GM18511 (cell line): ENCODE data around the gene AP3S2.
"Not testable (repeated sequence)": the region's sequence is repeated elsewhere in the genome, so short reads cannot be mapped to it uniquely, and the experiment has no call there.

Experiments used
- ATAC-seq: cut with Tn5 transposase; IDR thresholded peaks from one replicate; pipeline ENCODE4 v1.9.1; 2021; ENCODE audit warnings: mild to moderate bottlenecking, moderate library complexity; ENCODE audit not compliant: unreplicated experiment

AP3S2 gene

DNA sequence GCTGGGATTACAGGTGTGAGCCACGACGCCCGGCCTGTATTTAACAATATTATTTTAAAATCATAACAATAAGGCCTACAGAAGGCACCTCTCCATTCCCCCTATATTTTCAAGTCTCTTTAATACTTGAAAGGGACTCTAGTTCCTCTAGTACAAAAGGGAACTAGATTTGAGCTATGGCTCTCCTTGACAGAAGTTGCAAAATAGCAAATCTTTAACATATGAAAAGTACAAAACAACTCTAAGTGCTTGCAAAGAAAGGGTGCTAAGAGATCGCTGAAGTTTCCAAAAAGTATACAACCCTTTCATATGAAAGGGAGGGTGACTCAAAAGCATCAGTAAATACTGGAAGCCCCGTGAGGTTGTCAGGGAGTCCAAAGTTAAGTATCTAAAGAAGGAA, 23.8 kb downstream of the AP3S2 start:
- ATAC-seq = no peak

DNA sequence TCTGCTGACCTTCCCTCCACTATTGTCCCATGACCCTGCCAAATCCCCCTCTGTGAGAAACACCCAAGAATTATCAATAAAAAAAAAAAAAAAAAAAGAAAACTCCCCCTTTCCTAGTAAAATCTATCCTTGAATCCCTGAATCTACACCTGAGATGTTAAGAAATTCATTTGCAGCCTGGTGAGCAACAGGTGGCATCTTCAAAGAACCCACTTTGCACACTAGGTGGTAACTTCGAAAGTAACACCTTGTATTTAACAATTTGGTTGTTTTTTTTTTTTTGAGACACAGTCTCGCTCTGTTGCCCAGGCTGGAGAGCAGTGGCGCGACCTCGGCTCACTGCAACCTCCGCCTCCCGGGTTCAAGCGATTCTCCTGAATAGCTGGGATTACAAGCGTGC, 24.3 kb downstream of the AP3S2 start:
- ATAC-seq = not testable (repeated sequence)

DNA sequence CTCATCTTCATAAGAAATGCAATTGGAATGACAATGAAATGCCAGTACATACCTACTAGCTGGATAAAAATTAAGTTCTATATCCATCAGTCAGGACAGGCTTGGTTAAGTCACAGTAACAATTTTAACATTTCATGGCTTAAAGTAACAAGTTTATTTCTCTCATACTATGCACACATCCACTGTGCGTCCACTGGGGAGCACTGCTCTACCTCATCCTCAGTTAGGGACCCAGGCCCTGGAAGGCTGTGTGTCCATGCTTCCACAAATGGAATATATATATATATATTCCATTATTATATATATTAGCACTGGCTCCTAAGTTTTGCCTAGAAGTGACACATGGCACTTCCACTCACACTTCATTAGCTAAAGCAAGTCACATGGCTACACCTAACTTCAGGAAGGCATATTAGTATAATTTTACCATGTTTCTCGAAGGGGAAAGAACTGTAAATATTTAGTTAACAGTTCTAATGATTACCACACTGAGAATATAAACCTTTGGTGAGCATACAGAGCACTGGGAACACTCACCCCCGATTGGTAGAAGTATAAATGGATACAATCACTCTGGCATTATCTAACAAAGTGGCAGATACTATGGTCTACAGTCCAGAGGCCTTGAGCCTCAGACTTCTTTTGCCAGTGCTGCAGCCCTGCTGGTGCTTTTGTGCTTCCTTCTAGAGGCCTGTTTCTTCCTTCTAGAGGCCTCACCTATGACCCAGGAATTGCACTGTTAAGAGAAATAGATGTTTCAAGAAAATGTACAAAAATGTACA, 28.6 kb downstream of the AP3S2 start:
- no peak for ATAC-seq

DNA sequence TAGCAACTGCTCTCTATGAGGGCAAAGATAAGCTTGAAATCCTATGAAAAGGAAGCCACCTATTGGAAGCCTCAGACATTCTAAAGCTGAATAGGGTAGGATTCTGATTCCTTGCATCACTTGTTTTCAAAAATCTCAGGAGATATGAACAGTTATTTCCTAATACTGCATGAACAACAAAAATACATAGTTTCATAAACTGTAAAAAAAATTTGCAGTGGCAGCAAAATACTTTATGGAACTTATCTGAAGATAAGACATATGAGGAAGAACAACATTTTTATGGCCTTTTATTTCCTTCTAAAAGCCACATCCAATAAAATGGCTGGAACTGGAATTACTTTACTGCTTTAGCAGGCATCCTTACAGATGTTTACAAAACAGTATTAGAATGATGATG, 29.9 kb downstream of the AP3S2 start:
- ATAC-seq = no peak

DNA sequence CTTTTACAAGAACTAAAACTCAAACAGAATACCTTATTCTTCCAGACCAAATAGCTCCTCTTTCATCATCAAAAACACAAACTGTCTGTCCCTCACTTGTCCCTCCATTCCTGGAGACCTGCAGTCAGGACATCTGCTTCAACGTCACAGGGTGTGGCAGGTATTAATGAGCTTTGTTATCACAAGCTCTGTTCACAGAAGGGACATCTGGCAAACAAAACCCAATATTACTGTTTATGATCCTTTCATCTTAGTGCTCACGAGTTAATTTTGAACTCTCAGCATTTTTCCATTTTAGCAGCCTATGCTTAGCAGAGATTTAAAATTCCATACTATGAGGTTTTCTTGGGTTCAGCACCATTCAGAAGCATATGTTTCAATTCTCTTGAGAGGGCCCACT, 32.9 kb downstream of the AP3S2 start:
- ATAC-seq = no peak

DNA sequence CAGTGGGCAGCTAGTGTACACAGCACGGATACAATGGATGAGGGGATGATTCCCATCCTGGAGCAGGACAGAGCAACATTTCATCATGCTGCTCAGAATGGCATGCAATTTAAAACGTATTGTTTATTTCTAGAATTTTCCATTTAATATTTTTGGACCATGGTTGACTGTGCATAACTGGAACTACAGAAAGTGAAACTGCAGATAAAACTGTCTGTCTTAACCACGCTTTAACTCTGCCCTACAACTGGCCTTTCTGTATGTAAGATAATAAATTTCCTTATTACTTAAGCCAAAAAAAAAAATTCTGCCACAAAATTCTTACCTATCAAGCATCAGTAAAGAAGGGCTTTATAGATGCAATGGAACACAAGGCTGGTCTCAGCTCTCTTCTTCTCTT, 33.4 kb downstream of the AP3S2 start:
- ATAC-seq = no peak

DNA sequence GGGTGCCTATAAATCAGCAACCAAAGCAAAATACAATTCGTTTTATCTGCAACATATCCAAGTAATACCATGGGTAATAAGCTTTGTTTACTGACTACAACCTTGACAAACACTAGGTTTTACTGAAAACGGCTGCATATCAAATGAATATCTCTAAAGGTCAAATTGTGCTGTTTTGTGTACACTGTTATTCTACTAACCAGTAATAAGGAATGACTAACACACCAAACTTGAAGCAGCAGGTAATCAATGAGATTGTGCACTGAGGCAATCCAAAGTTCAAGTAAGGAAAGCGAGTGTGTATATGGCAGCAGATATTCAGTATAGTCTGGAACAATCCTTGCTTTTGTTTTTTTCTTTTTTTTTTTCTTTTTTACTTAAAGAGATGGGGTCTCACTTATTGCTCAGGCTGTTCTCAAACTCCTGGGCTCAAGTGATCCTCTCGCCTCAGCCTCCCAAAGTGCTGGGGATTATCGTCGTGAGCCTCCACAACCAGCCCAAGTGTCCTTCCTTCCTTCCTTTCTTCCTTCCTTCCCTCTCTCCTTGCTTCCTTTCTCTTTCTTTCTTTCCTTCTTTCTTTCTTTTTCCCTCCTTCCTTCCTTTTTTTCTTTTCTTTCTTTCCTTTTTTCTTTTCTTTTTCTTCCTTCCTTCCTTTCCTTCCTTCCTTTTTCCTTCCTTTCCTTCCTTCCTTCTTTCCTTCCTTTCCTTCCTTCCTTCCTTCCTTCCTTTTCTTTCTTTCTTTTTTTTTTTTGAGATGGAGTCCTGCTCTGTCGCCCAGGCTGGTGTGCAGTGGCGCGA, 34.9 kb downstream of the AP3S2 start:
- no peak for ATAC-seq

DNA sequence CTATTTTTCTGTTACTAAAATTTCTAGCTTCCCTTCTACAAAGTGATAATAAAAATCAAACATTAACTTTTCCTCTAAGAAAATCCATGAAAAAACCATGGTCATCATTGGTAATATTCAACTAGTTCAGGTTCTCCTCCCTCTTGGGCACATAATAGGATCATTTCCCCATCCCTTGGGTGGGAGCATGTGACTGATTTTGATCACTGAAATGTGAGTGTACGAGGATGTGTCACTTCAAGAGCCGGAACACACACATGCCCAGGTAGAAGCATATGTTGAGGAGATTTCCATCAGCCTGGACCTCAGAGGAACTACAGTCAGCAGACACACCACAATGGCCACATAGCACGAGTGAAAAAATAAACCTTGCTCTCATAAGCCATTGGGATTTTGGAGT, 36.1 kb downstream of the AP3S2 start:
- no peak for ATAC-seq

DNA sequence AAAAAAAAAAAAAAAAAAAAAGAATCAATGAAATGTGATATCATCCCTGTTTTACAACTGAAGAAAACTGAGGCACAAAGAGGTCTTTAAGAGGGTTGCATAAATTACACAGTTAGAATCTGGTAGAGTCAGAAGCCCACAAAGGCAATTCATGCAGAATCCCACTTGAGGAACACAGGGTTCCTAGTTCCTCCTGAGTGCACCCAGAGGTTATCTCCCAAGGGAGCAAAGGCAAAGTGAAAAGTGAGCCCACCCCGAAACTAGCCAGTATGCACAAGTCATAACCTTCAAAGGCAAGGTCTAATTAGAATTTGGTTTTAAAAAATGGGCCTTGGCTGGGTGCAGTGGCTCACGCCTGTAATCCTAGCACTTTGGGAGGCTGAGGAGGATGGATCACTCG, 37.8 kb downstream of the AP3S2 start:
- no peak for ATAC-seq

DNA sequence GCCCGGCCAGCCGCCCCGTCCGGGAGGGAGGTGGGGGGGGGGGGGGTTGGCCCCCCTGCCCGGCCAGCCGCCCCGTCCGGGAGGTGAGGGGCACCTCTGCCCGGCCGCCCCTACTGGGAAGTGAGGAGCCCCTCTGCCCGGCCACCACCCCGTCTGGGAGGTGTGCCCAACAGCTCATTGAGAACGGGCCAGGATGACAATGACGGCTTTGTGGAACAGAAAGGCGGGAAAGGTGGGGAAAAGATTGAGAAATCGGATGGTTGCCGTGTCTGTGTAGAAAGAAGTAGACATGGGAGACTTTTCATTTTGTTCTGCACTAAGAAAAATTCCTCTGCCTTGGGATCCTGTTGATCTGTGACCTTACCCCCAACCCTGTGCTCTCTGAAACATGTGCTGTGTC, 38.9 kb downstream of the AP3S2 start:
- ATAC-seq = not testable (repeated sequence)

DNA sequence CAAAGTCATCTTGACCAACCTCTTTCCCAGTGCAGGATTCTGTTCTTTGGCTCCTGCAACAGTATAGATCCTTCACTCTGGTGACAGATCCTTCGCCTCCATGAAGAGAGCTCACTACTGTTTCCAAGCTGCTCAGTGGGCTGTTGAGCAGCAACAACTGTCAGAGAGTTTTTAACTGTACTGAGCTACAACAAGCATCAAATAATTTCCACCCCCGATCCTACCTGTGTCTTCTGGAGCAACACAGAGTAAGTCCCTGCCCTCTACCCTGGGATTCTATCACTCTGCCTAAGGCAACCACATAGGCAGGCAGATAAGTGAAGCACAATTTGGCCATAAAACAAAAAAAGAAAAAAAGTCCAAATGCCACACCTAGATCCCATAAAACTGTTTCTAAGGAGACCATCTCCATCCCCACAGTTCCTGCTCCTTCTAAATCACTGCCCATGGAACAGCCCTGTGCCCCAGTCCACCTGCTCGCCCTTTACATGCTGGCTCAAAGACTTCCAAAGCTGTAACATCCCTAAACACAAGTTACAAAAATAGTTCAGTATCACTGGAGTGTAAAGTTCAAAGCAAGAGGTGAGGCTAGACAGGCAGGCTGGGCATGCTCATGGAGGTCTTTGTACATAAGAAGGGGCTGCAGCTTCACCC, 41.3 kb downstream of the AP3S2 start:
- no peak for ATAC-seq

DNA sequence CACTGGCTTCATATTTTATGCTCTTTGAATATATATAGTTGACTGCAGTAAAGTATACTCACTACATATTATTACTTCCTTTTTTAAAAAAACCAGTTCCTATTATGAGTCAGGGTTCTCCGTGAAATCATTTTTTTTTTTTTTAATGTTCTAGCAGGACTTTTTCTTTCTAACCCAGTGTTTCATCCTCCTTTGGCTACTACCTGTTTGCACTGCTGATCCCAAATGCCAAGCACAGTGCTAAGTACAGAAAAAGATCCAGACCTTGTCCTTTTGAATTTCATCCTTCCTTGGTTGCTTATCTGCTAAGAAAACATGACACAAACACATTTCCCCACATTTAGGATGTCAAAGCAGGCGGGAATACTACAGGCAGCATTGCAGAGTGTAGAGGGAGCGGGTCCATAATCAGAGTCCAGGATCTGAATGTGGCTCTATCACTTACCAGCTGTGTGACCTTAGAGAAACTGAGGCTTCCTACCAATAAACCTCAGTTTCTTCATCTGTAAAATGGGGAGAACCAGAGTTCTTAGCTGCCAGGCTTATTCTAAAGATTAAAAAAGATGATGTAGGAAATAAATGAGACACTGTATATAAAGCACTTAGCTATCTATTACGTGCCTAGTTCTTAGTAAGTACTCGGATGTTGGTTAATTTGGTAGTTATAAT, 42.0 kb downstream of the AP3S2 start:
- ATAC-seq = peak; percentile 82

DNA sequence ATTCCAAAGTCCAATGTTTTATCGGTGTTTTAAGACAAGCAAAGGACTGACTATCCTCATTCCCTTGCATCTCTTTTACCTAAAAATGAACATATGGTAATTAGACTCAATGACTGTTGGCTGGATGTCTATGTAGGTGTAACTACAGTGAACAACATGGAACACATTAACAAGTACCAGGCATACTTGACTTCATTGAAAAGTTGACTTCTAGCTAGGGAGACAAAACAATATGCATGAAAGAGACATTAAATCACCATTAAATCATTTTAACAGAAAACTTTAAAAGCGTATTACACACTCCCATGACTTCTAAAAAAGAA, 44.9 kb downstream of the AP3S2 start:
- ATAC-seq = no peak

DNA sequence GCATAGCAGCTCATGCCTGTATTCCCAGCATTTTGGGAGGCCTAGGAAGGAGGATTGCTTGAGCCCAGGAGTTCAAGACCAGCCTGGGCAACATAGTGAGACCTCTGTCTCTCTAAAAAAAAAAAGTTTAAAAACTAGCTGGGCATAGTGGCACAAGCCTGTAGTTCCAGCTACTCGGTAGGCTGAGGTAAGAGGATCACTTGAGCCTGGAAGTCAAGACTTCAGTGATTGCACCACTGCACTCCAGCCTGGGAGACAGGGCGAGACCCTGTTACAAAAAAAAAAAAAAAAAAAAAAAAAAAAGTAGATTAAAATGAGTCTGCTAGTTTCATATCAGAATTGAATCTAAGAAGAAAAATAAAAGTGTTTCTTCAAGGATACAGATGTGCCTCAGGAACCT, 46.7 kb downstream of the AP3S2 start:
- ATAC-seq = no peak

DNA sequence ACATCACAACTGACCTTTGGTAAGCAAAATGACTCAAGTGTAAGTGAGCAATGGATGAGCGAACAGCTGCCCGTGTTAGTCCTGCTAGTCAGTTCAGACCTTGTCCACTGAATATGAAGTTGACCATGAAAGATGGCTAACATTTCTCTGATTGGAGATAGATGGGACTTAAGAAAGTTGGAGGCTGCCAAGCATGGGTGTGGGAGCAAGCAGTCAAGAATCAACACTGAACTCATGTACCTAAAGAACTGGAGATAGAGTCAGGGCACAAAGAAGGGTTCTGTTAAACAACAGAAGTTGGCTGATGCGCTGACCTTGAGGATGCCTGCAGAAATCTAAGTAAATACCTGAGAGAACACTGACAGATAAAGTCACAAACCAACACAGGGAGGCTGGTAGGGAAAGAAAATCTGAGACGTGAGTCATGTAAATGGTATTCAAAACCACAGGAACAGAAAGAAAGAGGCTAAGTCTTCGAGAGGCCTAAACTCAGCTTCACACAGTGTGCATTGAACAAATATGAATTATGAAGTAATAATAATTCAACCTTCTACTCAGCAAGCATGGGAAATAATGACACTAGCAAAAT, 48.4 kb downstream of the AP3S2 start:
- ATAC-seq = no peak

DNA sequence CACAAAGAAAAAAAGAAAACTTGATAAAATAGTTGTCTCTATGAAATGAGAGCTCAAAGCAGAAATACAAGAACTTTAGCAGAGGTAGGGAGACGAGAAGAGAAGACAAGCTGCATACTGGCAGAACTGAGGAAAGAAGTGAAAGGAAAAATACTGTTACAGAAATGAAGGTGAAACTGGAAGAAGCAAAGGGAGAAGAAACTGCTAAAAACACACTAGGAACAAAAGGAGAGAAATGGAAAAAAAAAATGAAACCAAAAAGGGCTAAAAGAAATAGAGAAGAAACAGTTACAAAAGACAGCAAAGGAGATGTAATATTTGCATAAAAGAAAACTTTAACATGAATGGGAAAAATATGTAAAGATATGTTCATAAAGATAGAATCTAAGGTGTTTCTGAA, 51.8 kb downstream of the AP3S2 start:
- ATAC-seq = no peak

DNA sequence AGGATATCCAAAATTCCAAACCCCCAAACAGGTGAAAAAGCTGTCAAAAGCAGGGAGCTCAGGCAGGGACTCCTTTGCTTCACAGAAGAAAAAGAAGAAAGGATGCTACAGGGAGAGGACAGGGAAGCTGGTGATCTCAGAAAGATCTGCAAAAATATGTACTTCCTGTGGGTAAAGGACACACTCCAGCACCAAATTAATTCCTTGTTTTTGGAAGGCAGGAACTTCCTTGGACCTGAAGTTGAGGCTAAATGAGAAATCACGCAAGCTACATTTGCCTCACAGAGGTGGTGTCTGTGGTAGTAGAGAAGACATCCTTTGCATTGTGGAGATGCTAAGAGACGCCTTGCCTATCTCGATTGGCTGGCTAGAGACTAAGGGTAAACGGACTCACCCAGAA, 52.5 kb downstream of the AP3S2 start:
- no peak for ATAC-seq

DNA sequence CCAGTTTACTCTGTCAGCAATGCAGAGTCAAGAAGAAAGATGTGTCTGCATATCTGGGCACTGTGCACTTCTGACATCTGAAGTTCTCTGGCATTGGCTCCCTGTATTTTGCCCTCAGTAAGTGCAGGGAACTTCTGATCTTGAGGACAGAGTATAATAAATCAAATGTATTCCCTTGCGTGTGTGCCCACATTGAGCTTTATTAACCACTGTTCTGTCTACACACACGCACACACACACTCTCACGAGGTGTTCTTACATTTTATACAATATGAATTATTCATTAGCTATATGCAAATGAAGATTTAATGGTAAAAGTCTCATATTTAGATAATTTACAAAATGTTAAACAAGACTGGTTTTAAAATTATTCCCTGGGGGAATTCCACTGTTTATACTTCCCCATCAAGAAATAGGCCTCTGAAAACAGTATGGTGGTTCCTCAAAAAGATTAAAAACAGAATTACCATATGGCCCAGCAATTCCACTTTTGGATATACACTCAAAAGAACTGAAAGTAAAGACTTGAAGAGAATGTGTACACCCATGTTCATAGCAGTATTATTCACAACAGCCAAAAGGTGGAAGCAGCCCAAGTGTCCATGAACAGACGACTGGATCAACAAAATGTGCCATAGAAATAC, 54.5 kb downstream of the AP3S2 start:
- ATAC-seq = no peak

DNA sequence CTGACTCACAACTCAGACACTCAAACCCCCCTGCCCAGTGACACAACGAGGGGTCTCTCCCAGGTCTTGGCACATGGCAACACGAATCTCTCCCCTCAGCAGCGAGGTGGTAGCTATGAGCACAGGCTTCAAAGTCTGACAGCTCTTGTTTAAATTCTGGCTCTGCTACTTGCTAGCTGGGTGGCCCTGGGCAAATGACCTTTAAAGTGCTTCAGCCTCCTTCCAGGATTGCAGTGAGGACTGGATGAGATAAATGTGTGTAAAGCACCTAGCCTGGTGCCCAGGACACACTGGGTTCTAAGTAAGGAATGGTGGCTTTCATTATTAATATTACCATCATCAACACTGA, 56.0 kb downstream of the AP3S2 start:
- ATAC-seq = no peak

DNA sequence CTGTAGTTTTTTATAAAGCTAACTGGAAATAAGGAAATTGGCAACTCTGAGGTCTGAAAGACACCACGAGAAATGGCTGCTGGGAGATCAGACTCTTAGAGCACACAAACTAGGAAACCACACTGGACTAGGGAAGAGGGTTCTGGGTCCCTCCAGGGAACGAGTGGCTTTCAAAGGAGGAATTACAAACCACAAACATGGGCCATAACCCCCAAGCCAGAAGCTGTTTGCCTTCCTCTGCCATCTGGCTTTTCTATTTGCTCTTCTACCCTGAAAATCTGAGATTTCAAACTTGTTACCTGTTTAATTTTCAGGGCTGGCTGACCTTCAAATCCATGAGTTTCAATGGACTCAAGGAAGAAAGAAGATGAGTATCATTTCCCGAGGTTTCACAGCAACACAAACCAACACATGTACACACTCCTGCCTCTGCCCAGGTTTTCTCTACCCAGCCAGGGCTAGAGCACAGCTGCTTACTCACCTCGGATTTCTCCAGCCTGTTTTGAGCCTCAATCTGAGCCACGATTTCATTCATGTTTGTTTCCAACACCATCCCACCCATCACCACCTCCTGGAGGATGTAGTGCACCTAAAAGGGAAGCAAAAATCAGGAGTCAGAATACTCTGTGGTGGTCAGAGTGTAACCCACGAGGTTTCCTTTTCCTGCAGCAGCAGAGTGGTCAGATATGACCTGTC, 56.5 kb downstream of the AP3S2 start:
- no peak for ATAC-seq
